Suprapubic skin (tissue), 4 donors: ENCODE measurements around the gene TMEM135. TPM values are rescaled to one million over a fixed set of nuclear protein-coding genes. Genes with fewer than 3 reads are reported as not detected.

Source experiments
- DNase-seq, 2 donors: peaks; one replicate each; pipeline ENCODE4 v3.0.0-alpha.2; 2019; ENCODE audit warnings: low spot score in 2 of 2
- H3K27ac ChIP-seq: fragments of 200-600 bp; sonication (generic); one replicate; pipeline ENCODE4 v1.5.1; 2019
- H3K27me3 ChIP-seq: fragments of 200-600 bp; sonication (generic); one replicate; pipeline ENCODE4 v1.5.1; 2019
- H3K36me3 ChIP-seq: fragments of 200-600 bp; sonication (generic); one replicate; pipeline ENCODE4 v1.5.1; 2019
- H3K4me1 ChIP-seq: fragments of 200-600 bp; sonication (generic); one replicate; pipeline ENCODE4 v1.5.1; 2019
- H3K4me3 ChIP-seq: fragments of 200-600 bp; sonication (generic); one replicate; pipeline ENCODE4 v1.5.1; 2019; ENCODE audit warnings: mild to moderate bottlenecking
- H3K9me3 ChIP-seq: fragments of 200-600 bp; sonication (generic); one replicate; pipeline ENCODE4 v1.5.1; 2019
- CTCF ChIP-seq, 2 donors: fragments of 200-600 bp in 1 of 2; fragments of 450-650 bp in 1 of 2; sonication (generic) in 1 of 2; IDR thresholded peaks; one replicate each; pipeline ENCODE4 v1.5.1; 2016 to 2019; ENCODE audit warnings: antibody characterized with exemption in 2 of 2, mild to moderate bottlenecking in 1 of 2, moderate library complexity in 1 of 2
- EP300 ChIP-seq: sonication (generic); formaldehyde crosslinking; IDR thresholded peaks from one replicate; pipeline ENCODE4 v1.6.1; 2017; ENCODE audit warnings: antibody characterized with exemption
- POLR2A ChIP-seq, 2 donors: fragments of 450-650 bp; IDR thresholded peaks; one replicate each; pipeline ENCODE4 v1.6.1; 2017; ENCODE audit warnings: antibody characterized with exemption in 2 of 2, mild to moderate bottlenecking in 2 of 2, moderate library complexity in 2 of 2
- POLR2AphosphoS5 ChIP-seq, 3 donors: sonication (generic); formaldehyde crosslinking; IDR thresholded peaks; one replicate each; pipeline ENCODE4 v1.6.1; 2017; ENCODE audit warnings: antibody characterized with exemption in 3 of 3
- WGBS: methylation state at CpG from one replicate; pipeline ENCODE4 v1.1.5; 2018; 5-methylcytosine and 5-hydroxymethylcytosine counted together
- total RNA-seq, 4 donors: library from RNA; depleted of rRNA; stranded (reverse); fragments of >200 nt; gene quantifications; one replicate each; pipeline ENCODE4 v1.1.0, GENCODE V29; 2016

Gene TMEM135
- total RNA-seq, 4 donors from 2014 or later: 5.8 to 22.3 (median 11.0) TPM

- no peaks in the 10 kb centered on the region for H3K36me3 ChIP-seq
- no peak for DNase-seq
- no peak overlapping the region for H3K4me3 ChIP-seq
- 80% methylated on average over 6 of the region's 6 CpGs for WGBS
- H3K27ac ChIP-seq: no peak overlapping the region
- peaks cover 8% of the 10 kb centered on the region for H3K4me1 ChIP-seq
- H3K9me3 ChIP-seq: no peaks in the 10 kb centered on the region
- TF ChIP-seq EP300 (no peak), CTCF (IDR thresholded peaks at IDR 0.05) (no peak), POLR2AphosphoS5 (IDR thresholded peaks at IDR 0.05) (no peak), POLR2A (IDR thresholded peaks at IDR 0.05) (no peak)
- H3K27me3 ChIP-seq: no peaks in the 10 kb centered on the region
These were observed 321.7 kb downstream of the TMEM135 start for GRCh38 chr11:87359401-87359800.

GRCh38 chr11:87361891-87362290 is 324.2 kb downstream of the TMEM135 start:
- TF ChIP-seq POLR2A (IDR thresholded peaks at IDR 0.05) (no peak), POLR2AphosphoS5 (IDR thresholded peaks at IDR 0.05) (no peak), CTCF (IDR thresholded peaks at IDR 0.05) (no peak), EP300 (no peak)
- Histone ChIP-seq H3K9me3 (no peaks in the 10 kb centered on the region), H3K4me1 (peaks cover 3% of the 10 kb centered on the region), H3K36me3 (no peaks in the 10 kb centered on the region), H3K4me3 (no peak overlapping the region), H3K27ac (no peak overlapping the region), H3K27me3 (no peaks in the 10 kb centered on the region)
- 93% methylated on average over 5 of the region's 5 CpGs for WGBS
- no peak for DNase-seq

DNA sequence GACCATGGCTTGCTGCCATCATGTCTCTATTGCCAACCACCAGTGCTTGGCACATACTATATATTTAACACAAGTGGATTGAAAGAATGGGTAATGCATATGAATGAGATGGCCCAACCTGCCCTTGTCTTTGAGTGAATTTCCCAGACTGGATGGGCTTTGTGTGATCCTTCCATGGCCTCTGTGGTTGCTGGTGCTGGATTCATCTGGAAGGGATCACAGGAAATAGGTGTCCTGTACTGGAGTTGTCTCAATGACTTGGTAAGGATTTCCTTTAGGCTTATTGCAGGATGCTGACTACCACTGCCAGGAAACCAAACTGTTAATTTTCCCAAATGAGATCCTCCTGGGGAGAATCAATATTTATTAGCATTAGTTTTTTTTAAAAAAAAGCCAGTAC is 328.6 kb downstream of the TMEM135 start:
- Histone ChIP-seq H3K36me3 (no peaks in the 10 kb centered on the region), H3K4me3 (no peak overlapping the region), H3K27ac (no peak overlapping the region), H3K9me3 (no peaks in the 10 kb centered on the region), H3K27me3 (no peaks in the 10 kb centered on the region), H3K4me1 (no peaks in the 10 kb centered on the region)
- DNase-seq: no peak
- TF ChIP-seq POLR2A (IDR thresholded peaks at IDR 0.05): no peak
- TF ChIP-seq POLR2AphosphoS5 (IDR thresholded peaks at IDR 0.05): no peak
- no peak for TF ChIP-seq CTCF (IDR thresholded peaks at IDR 0.05)
- TF ChIP-seq EP300: no peak

DNA sequence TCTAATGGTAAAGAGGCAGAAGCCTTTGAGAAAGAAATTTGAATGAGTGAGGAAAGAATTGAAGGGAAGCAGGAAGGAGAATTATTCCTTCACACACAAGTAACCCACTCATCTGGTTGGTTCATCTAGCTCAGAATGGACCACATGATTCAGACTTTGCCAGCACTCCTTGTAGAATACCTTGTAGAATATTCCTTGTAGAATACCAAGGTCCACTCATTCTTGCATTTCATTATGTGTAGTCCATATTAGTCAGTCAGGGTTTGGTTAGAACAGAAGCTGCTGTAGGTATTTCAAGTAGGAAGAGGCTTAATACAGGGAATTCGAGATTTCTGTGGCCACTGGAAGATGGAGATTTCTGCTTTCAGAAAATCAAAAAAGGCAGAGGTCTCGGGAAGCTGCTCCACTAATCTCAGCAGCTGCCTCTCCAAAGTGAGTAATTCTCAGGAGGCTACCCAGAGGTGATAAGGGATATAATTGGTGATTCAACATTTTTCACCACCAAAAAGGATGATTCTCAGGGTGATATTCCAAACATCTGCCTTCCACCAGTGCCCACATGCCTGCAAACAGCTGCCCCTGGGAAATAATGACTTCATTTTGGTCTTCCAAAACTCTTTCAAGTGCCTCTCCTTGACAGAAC is 329.1 kb downstream of the TMEM135 start:
- Histone ChIP-seq H3K9me3 (no peaks in the 10 kb centered on the region), H3K4me1 (no peaks in the 10 kb centered on the region), H3K27ac (no peak overlapping the region), H3K36me3 (no peaks in the 10 kb centered on the region), H3K27me3 (no peaks in the 10 kb centered on the region), H3K4me3 (no peak overlapping the region)
- WGBS: 73% methylated on average over 2 of the region's 2 CpGs
- no peak for TF ChIP-seq CTCF (IDR thresholded peaks at IDR 0.05)
- TF ChIP-seq EP300: no peak
- no peak for TF ChIP-seq POLR2AphosphoS5 (IDR thresholded peaks at IDR 0.05)
- DNase-seq: no peak

GRCh38 chr11:87368151-87368550 is 330.4 kb downstream of the TMEM135 start:
- no peak for DNase-seq
- H3K9me3 ChIP-seq: no peaks in the 10 kb centered on the region

More at GRCh38 chr11:87368151-87368550, 330.4 kb downstream of the TMEM135 start:
- Histone ChIP-seq H3K36me3 (no peaks in the 10 kb centered on the region), H3K4me1 (no peaks in the 10 kb centered on the region), H3K4me3 (no peak overlapping the region), H3K27ac (no peak overlapping the region), H3K27me3 (no peaks in the 10 kb centered on the region)
- TF ChIP-seq CTCF (IDR thresholded peaks at IDR 0.05) (no peak), POLR2A (IDR thresholded peaks at IDR 0.05) (no peak), EP300 (no peak), POLR2AphosphoS5 (IDR thresholded peaks at IDR 0.05) (no peak)
- 50% methylated on average over 1 of the region's 1 CpG for WGBS
